Measurements from ENCODE around the gene DOCK10.
"Not testable (repeated sequence)": the region's sequence is repeated elsewhere in the genome, so short reads cannot be mapped to it uniquely, and the experiment has no call there.

The DOCK10 gene

DNA sequence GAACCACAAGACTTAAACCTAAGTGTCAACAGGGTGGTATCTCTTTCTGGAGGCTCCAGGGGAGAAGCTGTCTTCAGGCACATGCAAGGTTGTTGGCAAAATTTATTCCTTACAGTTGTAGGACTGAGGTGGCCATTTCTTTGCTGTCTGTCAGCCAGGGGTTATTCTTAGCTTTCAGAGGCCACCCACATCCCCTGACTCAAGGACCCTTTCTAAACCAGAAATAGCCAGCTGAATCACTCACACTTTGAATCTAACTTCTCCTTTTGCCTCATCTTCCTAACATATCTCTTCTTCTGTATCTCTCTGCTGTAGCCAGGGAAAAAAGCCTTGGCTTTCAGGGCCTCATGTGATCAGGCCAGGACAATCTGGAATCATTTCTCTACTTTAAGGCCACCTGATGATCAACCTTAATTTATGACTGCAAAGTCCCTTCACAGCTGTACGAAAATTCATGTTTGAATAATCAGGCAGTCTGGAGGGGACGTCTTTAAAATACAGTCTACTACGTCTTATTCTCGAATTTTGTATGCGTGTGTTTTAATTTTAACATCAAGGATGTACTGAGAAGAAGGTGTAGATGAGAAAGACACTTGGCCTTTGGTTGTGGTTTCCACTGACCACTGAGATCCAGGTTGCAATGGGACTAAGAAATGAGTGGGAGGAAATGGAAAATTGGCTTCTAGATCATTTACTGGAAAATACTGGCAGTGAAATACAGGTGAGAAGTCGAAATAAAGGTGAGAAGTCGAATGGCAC is 90.4 kb downstream of the DOCK10 start:
- H3K9me3 ChIP-seq (ENCODE audit: control insufficient read depth, insufficient read depth, low read length) = no peaks in the 10 kb centered on the region
- H3K9ac ChIP-seq (ENCODE audit: low read depth, low read length) = no peak overlapping the region
- no peaks in the 10 kb centered on the region for H3K36me3 ChIP-seq (ENCODE audit: control insufficient read depth, insufficient read depth, low read length)
- no peaks in the 10 kb centered on the region for H3K4me1 ChIP-seq (ENCODE audit: control insufficient read depth, insufficient read depth, low read length)
- no peak overlapping the region for H3K4me3 ChIP-seq (ENCODE audit: low read depth, low read length)
- no peaks in the 10 kb centered on the region for H3K27me3 ChIP-seq (ENCODE audit: control insufficient read depth, insufficient read depth, low read length)

DNA sequence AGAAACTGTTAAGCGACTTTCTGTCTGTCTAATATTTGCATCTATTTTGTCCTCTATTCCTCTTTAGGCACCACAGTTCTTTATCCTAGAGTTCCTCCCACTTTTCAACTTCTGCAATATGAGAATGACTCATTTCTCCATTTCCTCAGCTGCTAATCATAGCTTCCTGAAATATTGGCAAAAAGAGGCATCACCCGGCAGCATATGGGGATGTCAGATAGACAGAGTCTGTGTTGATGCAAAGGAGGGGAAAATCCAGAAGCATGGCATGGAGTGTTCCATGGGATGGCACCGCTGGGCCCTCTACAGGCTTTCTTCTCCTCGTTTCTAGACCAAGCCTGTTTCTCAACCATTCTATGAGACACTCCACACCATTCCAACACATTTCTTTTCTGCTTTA is 93.4 kb downstream of the DOCK10 start:
- H3K9ac ChIP-seq (ENCODE audit: low read depth, low read length) = no peak overlapping the region
- no peaks in the 10 kb centered on the region for H3K9me3 ChIP-seq (ENCODE audit: control insufficient read depth, insufficient read depth, low read length)
- H3K36me3 ChIP-seq (ENCODE audit: control insufficient read depth, insufficient read depth, low read length) = no peaks in the 10 kb centered on the region
- no peak overlapping the region for H3K4me3 ChIP-seq (ENCODE audit: low read depth, low read length)
- H3K4me1 ChIP-seq (ENCODE audit: control insufficient read depth, insufficient read depth, low read length) = peaks cover 7% of the 10 kb centered on the region
- H3K27me3 ChIP-seq (ENCODE audit: control insufficient read depth, insufficient read depth, low read length) = no peaks in the 10 kb centered on the region

DNA sequence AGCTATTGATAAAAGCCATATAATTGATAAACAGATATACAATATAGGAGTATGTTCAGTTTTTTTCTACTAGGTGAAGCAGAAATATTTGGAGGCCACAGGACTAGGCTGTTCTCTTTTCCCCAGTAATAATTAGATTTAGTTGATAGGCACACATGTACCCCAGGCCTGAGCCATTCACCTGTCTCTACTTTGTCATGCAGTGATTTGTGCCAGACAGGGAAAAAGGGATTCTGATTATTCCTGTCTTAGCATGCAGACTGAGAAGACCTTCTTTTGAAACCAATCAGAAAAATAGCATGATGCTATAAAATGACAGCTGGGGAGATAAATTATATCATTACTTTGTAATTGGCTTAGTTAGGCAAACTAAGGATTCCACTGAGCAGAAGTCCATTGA is 94.3 kb downstream of the DOCK10 start:
- no peaks in the 10 kb centered on the region for H3K36me3 ChIP-seq (ENCODE audit: control insufficient read depth, insufficient read depth, low read length)
- H3K4me1 ChIP-seq (ENCODE audit: control insufficient read depth, insufficient read depth, low read length) = peaks cover 7% of the 10 kb centered on the region
- H3K9me3 ChIP-seq (ENCODE audit: control insufficient read depth, insufficient read depth, low read length) = no peaks in the 10 kb centered on the region
- no peak overlapping the region for H3K9ac ChIP-seq (ENCODE audit: low read depth, low read length)
- H3K4me3 ChIP-seq (ENCODE audit: low read depth, low read length) = no peak overlapping the region
- no peaks in the 10 kb centered on the region for H3K27me3 ChIP-seq (ENCODE audit: control insufficient read depth, insufficient read depth, low read length)

DNA sequence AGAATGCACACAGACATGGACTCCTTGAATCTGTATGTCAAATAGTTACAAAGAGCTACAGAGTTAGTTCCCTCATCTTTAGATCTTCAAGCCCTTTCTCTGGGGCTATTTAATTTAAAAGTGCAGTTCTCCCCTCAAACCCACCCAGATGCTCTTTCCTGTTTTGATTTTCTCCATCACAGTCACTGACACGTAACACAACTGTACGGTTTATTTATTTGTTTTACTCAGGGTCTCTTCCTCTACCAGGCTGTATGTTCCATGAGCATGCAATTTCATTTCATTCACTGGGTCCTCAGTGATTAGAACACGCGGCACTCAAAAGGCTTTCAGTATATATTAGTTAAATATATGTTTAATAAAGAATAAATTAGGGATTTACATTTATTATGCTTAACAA is 94.7 kb downstream of the DOCK10 start:
- no peaks in the 10 kb centered on the region for H3K9me3 ChIP-seq (ENCODE audit: control insufficient read depth, insufficient read depth, low read length)
- H3K36me3 ChIP-seq (ENCODE audit: control insufficient read depth, insufficient read depth, low read length) = no peaks in the 10 kb centered on the region
- no peak overlapping the region for H3K4me3 ChIP-seq (ENCODE audit: low read depth, low read length)
- H3K9ac ChIP-seq (ENCODE audit: low read depth, low read length) = no peak overlapping the region
- H3K27me3 ChIP-seq (ENCODE audit: control insufficient read depth, insufficient read depth, low read length) = no peaks in the 10 kb centered on the region
- peaks cover 7% of the 10 kb centered on the region for H3K4me1 ChIP-seq (ENCODE audit: control insufficient read depth, insufficient read depth, low read length)

DNA sequence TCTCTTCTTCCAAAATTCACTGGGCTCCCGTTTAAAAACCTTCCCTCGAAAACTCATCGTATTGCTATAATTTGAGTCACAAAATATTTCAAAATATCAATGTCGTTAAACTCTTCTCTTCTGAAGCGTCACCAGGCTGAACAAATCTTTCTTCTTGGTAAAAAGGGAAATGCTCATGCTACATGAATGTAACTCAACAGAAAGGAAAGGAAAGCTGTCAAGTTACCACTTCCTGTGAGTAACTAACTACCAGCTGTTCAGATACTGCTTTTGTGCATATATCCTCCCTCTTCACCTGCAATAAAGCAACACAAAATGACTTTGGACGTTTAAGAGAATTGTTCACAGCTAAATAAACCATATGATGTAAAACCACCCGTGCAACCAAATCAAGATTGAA is 95.4 kb downstream of the DOCK10 start:
- H3K9me3 ChIP-seq (ENCODE audit: control insufficient read depth, insufficient read depth, low read length) = no peaks in the 10 kb centered on the region
- H3K27me3 ChIP-seq (ENCODE audit: control insufficient read depth, insufficient read depth, low read length) = no peaks in the 10 kb centered on the region
- H3K9ac ChIP-seq (ENCODE audit: low read depth, low read length) = no peak overlapping the region
- H3K4me3 ChIP-seq (ENCODE audit: low read depth, low read length) = no peak overlapping the region
- H3K4me1 ChIP-seq (ENCODE audit: control insufficient read depth, insufficient read depth, low read length) = peaks cover 11% of the 10 kb centered on the region
- H3K36me3 ChIP-seq (ENCODE audit: control insufficient read depth, insufficient read depth, low read length) = no peaks in the 10 kb centered on the region

DNA sequence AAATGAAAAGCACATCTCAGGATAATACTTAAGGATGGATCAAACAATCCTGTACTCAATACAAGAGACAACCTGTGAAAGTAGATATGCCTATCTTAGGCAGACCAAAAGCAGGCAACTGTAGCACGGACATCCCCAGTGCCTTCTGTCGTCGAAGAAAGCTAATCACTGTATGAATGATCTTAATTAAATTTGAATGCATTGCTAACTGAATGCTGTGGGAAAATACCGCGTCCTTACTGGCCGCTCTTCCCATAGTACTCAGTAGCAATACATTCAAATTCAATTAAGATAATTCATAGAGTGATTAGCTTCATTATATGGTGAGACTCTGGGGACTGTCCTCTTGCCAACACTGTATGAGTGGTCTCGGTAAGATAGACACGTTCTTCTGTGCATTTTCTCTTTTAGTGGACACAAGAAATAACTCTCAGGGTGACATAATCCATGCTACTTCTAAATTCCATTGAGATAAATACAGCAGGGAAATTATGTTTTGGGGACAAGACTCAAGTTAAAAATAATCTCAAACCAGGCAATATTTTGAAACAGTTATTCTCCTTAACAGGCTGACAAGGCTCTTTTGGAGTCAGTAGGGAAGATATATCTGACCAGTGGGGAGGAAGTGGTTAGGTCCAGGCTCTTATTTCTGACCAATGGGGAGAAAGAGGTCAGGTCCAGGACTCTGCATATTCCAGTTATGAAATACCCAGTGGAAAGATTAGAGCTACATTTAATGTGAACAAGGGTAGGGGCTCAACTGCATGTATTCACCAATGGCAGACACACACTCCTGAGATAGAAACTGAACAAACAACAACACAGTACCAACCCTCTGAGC is 97.3 kb downstream of the DOCK10 start:
- no peak overlapping the region for H3K9ac ChIP-seq (ENCODE audit: low read depth, low read length)
- H3K27me3 ChIP-seq (ENCODE audit: control insufficient read depth, insufficient read depth, low read length) = no peaks in the 10 kb centered on the region
- no peaks in the 10 kb centered on the region for H3K9me3 ChIP-seq (ENCODE audit: control insufficient read depth, insufficient read depth, low read length)
- H3K36me3 ChIP-seq (ENCODE audit: control insufficient read depth, insufficient read depth, low read length) = no peaks in the 10 kb centered on the region
- no peak overlapping the region for H3K4me3 ChIP-seq (ENCODE audit: low read depth, low read length)
- peaks cover 11% of the 10 kb centered on the region for H3K4me1 ChIP-seq (ENCODE audit: control insufficient read depth, insufficient read depth, low read length)

DNA sequence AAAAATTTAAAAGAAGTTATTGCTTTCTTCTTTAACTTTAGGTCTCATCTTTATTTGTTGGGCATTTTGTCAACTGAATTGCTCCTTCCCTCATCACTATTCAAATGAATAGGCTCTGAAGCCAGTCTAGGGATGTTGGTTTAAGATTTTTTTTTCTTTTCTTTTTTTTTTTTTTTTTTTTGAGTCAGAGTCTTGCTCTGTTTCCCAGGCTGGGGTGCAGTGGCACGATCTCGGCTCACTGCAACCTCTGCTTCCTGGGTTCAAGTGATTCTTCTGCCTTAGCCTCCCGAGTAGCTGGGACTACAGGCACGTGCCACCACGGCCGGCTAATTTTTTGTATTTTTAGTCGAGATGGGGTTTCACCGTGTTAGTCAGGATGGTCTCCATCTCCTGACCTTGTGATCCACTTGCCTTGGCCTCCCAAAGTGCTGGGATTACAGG is 98.6 kb downstream of the DOCK10 start:
- H3K27me3 ChIP-seq (ENCODE audit: control insufficient read depth, insufficient read depth, low read length); H3K36me3 ChIP-seq (ENCODE audit: control insufficient read depth, insufficient read depth, low read length); H3K4me3 ChIP-seq (ENCODE audit: low read depth, low read length); H3K9me3 ChIP-seq (ENCODE audit: control insufficient read depth, insufficient read depth, low read length); H3K9ac ChIP-seq (ENCODE audit: low read depth, low read length): not testable (repeated sequence)
- peaks cover 11% of the 10 kb centered on the region for H3K4me1 ChIP-seq (ENCODE audit: control insufficient read depth, insufficient read depth, low read length)

DNA sequence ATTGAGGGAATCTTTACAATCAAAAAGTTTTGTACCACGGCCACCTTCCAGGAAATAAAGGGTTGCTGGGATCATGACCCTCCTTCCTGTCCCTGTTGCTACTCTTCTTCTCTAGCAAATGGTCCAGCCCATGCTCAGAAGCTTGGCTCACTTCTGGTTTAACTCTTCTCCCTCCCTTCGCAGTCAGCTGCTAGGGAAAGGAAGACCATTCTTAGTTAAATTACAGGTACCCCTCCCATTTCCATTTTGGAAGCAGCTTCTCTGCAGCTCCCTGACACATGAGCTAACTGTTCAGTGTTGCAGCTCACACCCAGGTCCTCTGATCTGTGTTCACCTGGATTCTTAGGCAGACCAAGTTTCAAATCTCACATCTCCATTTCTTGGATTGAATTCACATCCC is 100.3 kb downstream of the DOCK10 start:
- Histone ChIP-seq H3K9ac (ENCODE audit: low read depth, low read length) (no peak overlapping the region), H3K4me3 (ENCODE audit: low read depth, low read length) (no peak overlapping the region), H3K27me3 (ENCODE audit: control insufficient read depth, insufficient read depth, low read length) (no peaks in the 10 kb centered on the region), H3K4me1 (ENCODE audit: control insufficient read depth, insufficient read depth, low read length) (peaks cover 17% of the 10 kb centered on the region), H3K36me3 (ENCODE audit: control insufficient read depth, insufficient read depth, low read length) (no peaks in the 10 kb centered on the region), H3K9me3 (ENCODE audit: control insufficient read depth, insufficient read depth, low read length) (no peaks in the 10 kb centered on the region)

DNA sequence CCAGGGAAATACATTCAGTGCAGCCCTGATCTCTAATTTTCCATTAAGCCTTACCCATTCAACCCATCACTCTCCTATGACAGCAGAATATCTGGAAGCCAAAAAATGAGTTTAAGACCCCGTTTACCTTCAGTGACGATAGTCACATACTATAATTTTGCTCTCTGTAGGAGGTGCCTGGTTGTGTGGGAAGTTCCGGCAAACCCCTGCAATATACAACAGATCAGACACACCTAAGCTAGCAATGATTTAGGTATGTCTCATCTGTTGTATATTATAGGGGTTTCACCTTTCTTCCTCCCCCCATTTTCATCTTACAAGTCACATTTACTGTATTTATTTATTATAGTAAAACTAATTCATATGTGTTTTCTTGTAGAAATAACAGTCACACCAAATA is 101.7 kb downstream of the DOCK10 start:
- no peak overlapping the region for H3K9ac ChIP-seq (ENCODE audit: low read depth, low read length)
- H3K4me1 ChIP-seq (ENCODE audit: control insufficient read depth, insufficient read depth, low read length) = peaks cover 19% of the 10 kb centered on the region
- no peak overlapping the region for H3K4me3 ChIP-seq (ENCODE audit: low read depth, low read length)
- no peaks in the 10 kb centered on the region for H3K36me3 ChIP-seq (ENCODE audit: control insufficient read depth, insufficient read depth, low read length)
- no peaks in the 10 kb centered on the region for H3K27me3 ChIP-seq (ENCODE audit: control insufficient read depth, insufficient read depth, low read length)
- no peaks in the 10 kb centered on the region for H3K9me3 ChIP-seq (ENCODE audit: control insufficient read depth, insufficient read depth, low read length)

DNA sequence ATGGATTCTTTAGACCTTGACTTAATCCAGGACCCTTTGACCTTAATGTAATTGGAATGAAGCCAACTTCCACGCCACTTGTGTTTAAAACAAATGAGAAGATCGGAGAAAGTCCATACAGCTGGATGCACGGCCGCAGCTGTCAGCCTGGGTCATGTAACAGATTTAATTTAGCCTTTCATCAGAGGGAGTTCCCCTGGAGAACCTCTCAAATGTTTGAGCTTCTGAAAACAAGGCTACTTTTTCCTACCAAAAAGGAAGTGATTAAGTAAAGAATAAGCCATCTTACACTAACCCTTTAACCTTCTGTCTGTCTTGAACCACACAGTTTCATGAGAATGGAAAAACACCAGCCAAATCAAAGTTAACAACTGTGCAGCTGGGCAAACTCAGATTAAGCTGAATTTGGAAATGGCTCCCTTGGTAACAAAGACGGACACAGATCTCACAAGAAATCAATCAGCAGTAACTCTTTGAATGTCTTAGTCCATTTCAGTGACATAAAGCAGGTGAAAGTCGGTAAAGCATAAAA is 103.6 kb downstream of the DOCK10 start:
- H3K4me3 ChIP-seq (ENCODE audit: low read depth, low read length) = no peak overlapping the region
- H3K9ac ChIP-seq (ENCODE audit: low read depth, low read length) = no peak overlapping the region
- no peaks in the 10 kb centered on the region for H3K27me3 ChIP-seq (ENCODE audit: control insufficient read depth, insufficient read depth, low read length)
- H3K9me3 ChIP-seq (ENCODE audit: control insufficient read depth, insufficient read depth, low read length) = no peaks in the 10 kb centered on the region
- no peaks in the 10 kb centered on the region for H3K36me3 ChIP-seq (ENCODE audit: control insufficient read depth, insufficient read depth, low read length)
- H3K4me1 ChIP-seq (ENCODE audit: control insufficient read depth, insufficient read depth, low read length) = peaks cover 23% of the 10 kb centered on the region

DNA sequence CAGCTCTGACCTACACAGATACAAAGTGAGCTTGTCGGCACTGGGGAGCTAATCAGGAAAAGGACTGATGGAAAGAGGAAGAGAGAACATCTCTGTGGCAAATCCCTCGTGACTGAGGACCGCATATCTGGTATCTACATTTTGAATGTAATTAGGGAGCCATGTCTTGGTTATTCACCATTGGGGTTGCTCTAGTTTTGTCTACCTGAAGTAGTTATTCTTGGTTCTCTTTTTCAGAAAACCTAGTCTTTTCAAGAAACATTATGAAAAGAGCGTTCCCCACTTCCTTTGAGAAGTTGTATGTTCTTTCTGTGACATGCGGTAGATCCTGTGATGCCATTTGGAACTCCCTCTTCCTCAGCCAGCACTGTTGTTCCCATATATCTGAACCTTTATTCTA is 104.4 kb downstream of the DOCK10 start:
- no peak overlapping the region for H3K9ac ChIP-seq (ENCODE audit: low read depth, low read length)
- H3K27me3 ChIP-seq (ENCODE audit: control insufficient read depth, insufficient read depth, low read length) = no peaks in the 10 kb centered on the region
- no peaks in the 10 kb centered on the region for H3K9me3 ChIP-seq (ENCODE audit: control insufficient read depth, insufficient read depth, low read length)
- H3K4me1 ChIP-seq (ENCODE audit: control insufficient read depth, insufficient read depth, low read length) = peaks cover 23% of the 10 kb centered on the region
- H3K36me3 ChIP-seq (ENCODE audit: control insufficient read depth, insufficient read depth, low read length) = no peaks in the 10 kb centered on the region
- H3K4me3 ChIP-seq (ENCODE audit: low read depth, low read length) = no peak overlapping the region
